Measurements from ENCODE around the gene WIPF3. TPM values are rescaled to one million over a fixed set of nuclear protein-coding genes. Genes with fewer than 3 reads are reported as not detected.

The WIPF3 gene
- total RNA-seq, 1 experiment from 2014 or later = 2.0 TPM

DNA sequence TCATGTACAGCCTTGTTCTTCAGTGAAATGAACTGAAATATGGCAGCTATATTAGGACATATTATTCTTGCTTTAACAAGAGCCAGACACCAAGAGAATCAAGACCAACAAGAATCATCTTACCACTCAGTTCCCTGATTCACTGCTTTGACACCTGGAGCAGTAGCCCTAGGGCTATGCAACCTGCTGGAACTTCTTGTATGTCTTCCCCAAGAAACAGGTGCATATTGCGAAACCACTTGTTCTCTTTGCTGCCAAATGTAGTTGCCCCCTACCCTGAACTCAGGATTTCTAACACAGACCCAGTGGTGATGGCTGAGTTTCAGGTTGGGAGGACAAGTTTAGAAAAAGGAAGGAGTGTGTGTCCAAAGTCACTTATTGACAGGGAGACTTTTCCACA is 46.1 kb downstream of the WIPF3 start:
- peaks cover 8% of the 10 kb centered on the region for H3K27me3 ChIP-seq (ENCODE audit: control insufficient read depth, insufficient read depth, low read length)
- no peaks in the 10 kb centered on the region for H3K36me3 ChIP-seq (ENCODE audit: control insufficient read depth, insufficient read depth, low read length)
- TF ChIP-seq, protein P1, sequence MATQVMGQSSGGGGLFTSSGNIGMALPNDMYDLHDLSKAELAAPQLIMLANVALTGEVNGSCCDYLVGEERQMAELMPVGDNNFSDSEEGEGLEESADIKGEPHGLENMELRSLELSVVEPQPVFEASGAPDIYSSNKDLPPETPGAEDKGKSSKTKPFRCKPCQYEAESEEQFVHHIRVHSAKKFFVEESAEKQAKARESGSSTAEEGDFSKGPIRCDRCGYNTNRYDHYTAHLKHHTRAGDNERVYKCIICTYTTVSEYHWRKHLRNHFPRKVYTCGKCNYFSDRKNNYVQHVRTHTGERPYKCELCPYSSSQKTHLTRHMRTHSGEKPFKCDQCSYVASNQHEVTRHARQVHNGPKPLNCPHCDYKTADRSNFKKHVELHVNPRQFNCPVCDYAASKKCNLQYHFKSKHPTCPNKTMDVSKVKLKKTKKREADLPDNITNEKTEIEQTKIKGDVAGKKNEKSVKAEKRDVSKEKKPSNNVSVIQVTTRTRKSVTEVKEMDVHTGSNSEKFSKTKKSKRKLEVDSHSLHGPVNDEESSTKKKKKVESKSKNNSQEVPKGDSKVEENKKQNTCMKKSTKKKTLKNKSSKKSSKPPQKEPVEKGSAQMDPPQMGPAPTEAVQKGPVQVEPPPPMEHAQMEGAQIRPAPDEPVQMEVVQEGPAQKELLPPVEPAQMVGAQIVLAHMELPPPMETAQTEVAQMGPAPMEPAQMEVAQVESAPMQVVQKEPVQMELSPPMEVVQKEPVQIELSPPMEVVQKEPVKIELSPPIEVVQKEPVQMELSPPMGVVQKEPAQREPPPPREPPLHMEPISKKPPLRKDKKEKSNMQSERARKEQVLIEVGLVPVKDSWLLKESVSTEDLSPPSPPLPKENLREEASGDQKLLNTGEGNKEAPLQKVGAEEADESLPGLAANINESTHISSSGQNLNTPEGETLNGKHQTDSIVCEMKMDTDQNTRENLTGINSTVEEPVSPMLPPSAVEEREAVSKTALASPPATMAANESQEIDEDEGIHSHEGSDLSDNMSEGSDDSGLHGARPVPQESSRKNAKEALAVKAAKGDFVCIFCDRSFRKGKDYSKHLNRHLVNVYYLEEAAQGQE (IDR thresholded peaks at IDR 0.05; ENCODE audit: insufficient read depth in 1 of 2, low read depth in 2 of 2, low read length in 1 of 2) = no peak
- TF ChIP-seq TCF7L2 (IDR thresholded peaks at IDR 0.05; ENCODE audit: low read depth, low read length) (no peak), SIN3A (IDR thresholded peaks at IDR 0.05; ENCODE audit: borderline replicate concordance, insufficient read depth, low read depth, low read length) (no peak), POLR2AphosphoS5 (IDR thresholded peaks at IDR 0.05; ENCODE audit: low read depth, low read length) (no peak)
- TF ChIP-seq, protein P2, sequence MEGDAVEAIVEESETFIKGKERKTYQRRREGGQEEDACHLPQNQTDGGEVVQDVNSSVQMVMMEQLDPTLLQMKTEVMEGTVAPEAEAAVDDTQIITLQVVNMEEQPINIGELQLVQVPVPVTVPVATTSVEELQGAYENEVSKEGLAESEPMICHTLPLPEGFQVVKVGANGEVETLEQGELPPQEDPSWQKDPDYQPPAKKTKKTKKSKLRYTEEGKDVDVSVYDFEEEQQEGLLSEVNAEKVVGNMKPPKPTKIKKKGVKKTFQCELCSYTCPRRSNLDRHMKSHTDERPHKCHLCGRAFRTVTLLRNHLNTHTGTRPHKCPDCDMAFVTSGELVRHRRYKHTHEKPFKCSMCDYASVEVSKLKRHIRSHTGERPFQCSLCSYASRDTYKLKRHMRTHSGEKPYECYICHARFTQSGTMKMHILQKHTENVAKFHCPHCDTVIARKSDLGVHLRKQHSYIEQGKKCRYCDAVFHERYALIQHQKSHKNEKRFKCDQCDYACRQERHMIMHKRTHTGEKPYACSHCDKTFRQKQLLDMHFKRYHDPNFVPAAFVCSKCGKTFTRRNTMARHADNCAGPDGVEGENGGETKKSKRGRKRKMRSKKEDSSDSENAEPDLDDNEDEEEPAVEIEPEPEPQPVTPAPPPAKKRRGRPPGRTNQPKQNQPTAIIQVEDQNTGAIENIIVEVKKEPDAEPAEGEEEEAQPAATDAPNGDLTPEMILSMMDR (IDR thresholded peaks at IDR 0.05) = no peak
- no peak overlapping the region for H3K27ac ChIP-seq (ENCODE audit: low read length)
- no TSS peak for BruUV-seq (replicated peaks)
- H3K4me3 ChIP-seq (ENCODE audit: low read depth in 2 of 2, low read length in 2 of 2) = no peak overlapping the region
- ChIA-PET POLR2A (no interaction called here), CTCF (no interaction called here)
- no peak for DNase-seq (ENCODE audit: low read depth, low spot score)
- intact Hi-C loops (cut with micrococcal nuclease; ENCODE audit: unreplicated experiment) = no loop called here
- no peaks in the 10 kb centered on the region for H3K9me3 ChIP-seq (ENCODE audit: control insufficient read depth, insufficient read depth, low read depth, low read length)
- ATAC-seq = no peak
- no peaks in the 10 kb centered on the region for H3K4me1 ChIP-seq (ENCODE audit: control insufficient read depth, insufficient read depth, low read length)
- in situ Hi-C loops (cut with HindIII; ENCODE audit: low pct_unique_long_range_greater_than_20kb, low sequenced_read_pairs) = no loop called here

DNA sequence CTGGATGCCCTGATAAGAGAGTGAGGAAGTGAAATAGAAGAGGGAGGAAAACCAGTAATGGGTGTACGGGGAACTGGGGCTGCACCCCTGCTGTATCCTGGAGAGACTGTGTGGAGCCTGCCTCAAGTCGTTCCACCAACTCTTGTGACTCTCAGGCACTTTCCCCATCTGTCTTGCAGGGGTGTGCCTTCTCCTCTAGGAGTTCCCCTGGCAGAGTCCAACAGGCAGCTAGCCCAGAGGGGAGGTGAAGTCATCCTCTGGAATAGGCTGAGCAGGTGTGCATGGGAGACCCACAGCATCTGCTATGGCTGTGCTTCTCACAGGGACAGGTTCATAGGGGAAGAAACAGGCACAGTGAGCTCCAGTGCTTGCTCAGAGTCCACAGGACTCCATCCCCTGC is 46.8 kb downstream of the WIPF3 start:
- DNase-seq (ENCODE audit: low read depth, low spot score) (no peak), ATAC-seq (no peak)
- no TSS peak for BruUV-seq (replicated peaks)
- no peak overlapping the region for H3K4me3 ChIP-seq (ENCODE audit: low read depth in 2 of 2, low read length in 2 of 2)
- no peak for TF ChIP-seq TCF7L2 (IDR thresholded peaks at IDR 0.05; ENCODE audit: low read depth, low read length)
- TF ChIP-seq POLR2AphosphoS5 (IDR thresholded peaks at IDR 0.05; ENCODE audit: low read depth, low read length) = no peak
- TF ChIP-seq, protein P1 (IDR thresholded peaks at IDR 0.05; ENCODE audit: insufficient read depth in 1 of 2, low read depth in 2 of 2, low read length in 1 of 2) = no peak
- TF ChIP-seq, protein P2 (IDR thresholded peaks at IDR 0.05) = no peak
- no peak for TF ChIP-seq SIN3A (IDR thresholded peaks at IDR 0.05; ENCODE audit: borderline replicate concordance, insufficient read depth, low read depth, low read length)
- in situ Hi-C loops (cut with HindIII; ENCODE audit: low pct_unique_long_range_greater_than_20kb, low sequenced_read_pairs) (no loop called here), intact Hi-C loops (cut with micrococcal nuclease; ENCODE audit: unreplicated experiment) (no loop called here)
- CTCF ChIA-PET = no interaction called here
- POLR2A ChIA-PET = no interaction called here
- no peak overlapping the region for H3K27ac ChIP-seq (ENCODE audit: low read length)
- H3K27me3 ChIP-seq (ENCODE audit: control insufficient read depth, insufficient read depth, low read length) = peaks cover 8% of the 10 kb centered on the region
- no peaks in the 10 kb centered on the region for H3K9me3 ChIP-seq (ENCODE audit: control insufficient read depth, insufficient read depth, low read depth, low read length)
- H3K4me1 ChIP-seq (ENCODE audit: control insufficient read depth, insufficient read depth, low read length) = no peaks in the 10 kb centered on the region
- H3K36me3 ChIP-seq (ENCODE audit: control insufficient read depth, insufficient read depth, low read length) = no peaks in the 10 kb centered on the region
